GM12878 (cell line): ENCODE measurements around the gene DDX31. TPM values are rescaled to one million over a fixed set of nuclear protein-coding genes. Genes with fewer than 3 reads are reported as not detected.

ENCODE experiments used
- ATAC-seq: fragments of 200-7000 bp; cut with Tn5 transposase; 3 replicates; pipeline ENCODE4 v1.9.1; 2020; ENCODE audit warnings: mild to moderate bottlenecking, moderate library complexity
- BruUV-seq: library from RNA; stranded (reverse); fragments of 400-500 nt; replicated peaks from 2 replicates; lab custom pipeline; 2021; lab: Mats Ljungman, UMichigan
- CTCF ChIA-PET: fragments of 300-600 bp; sonication (Branson Sonifier 250); formaldehyde crosslinking; extraction: SDS; loops from one replicate; lab custom pipeline; 2021; ENCODE audit warnings: inconsistent platforms; lab: Yijun Ruan, JAX
- POLR2A ChIA-PET: fragments of 350-600 bp; formaldehyde crosslinking; extraction: SDS; loops from one replicate; lab custom pipeline; 2021; ENCODE audit warnings: inconsistent platforms; lab: Charles Lee
- RAD21 ChIA-PET: fragments of 300-600 bp; sonication (Branson Sonifier 250); formaldehyde crosslinking; loops from one replicate; lab custom pipeline; 2023; ENCODE audit warnings: antibody characterized with exemption; ENCODE audit not compliant: unreplicated experiment; lab: Charles Lee
- SMC1A ChIA-PET: fragments of 300-600 bp; sonication (Branson Sonifier 250); formaldehyde crosslinking; loops from one replicate; lab custom pipeline; 2023; ENCODE audit not compliant: unreplicated experiment, uncharacterized antibody; lab: Charles Lee
- DNase-seq: peaks from one replicate; pipeline ENCODE4 v3.0.0-alpha.2; 2011; ENCODE audit warnings: low read depth, low spot score
- FAIRE-seq: peaks from 3 replicates; lab custom pipeline; 2011; peaks lifted over from hg19 to GRCh38; lab: Jason Lieb, UNC
- H2AFZ ChIP-seq: 2 replicates; pipeline ENCODE4 v1.6.0; 2011; ENCODE audit warnings: low read depth, low read length, control low read depth; ENCODE audit not compliant: control insufficient read depth
- H3K27ac ChIP-seq: 2 replicates; pipeline ENCODE4 v1.5.1; 2011; ENCODE audit warnings: control low read depth; ENCODE audit not compliant: control insufficient read depth, insufficient read depth
- H3K27me3 ChIP-seq, 2 experiments: replicated peaks in 1 of 2; 2 replicates each; pipeline versions ENCODE4 v1.6.0 to v1.6.1; 2011; ENCODE audit warnings: low read length in 1 of 2; ENCODE audit not compliant: control insufficient read depth in 2 of 2, insufficient read depth in 2 of 2
- H3K36me3 ChIP-seq, 2 experiments: 2 replicates each; pipeline ENCODE4 v1.5.1; 2011; ENCODE audit warnings: low read length in 1 of 2; ENCODE audit not compliant: control insufficient read depth in 2 of 2, insufficient read depth in 2 of 2
- H3K4me1 ChIP-seq: 2 replicates; pipeline ENCODE4 v1.6.1; 2011; ENCODE audit warnings: mild to moderate bottlenecking, low read length, moderate library complexity, mixed read lengths; ENCODE audit not compliant: control insufficient read depth, insufficient read depth
- H3K4me2 ChIP-seq: 2 replicates; pipeline ENCODE4 v1.6.0; 2011; ENCODE audit warnings: control low read depth; ENCODE audit not compliant: control insufficient read depth, insufficient read depth
- H3K4me3 ChIP-seq: fragments of 200-600 bp; sonication (generic); 2 replicates; pipeline ENCODE4 v1.5.1; 2016
- H3K79me2 ChIP-seq: 2 replicates; pipeline ENCODE4 v1.6.0; 2011; ENCODE audit warnings: low read length; ENCODE audit not compliant: control insufficient read depth, insufficient read depth
- H3K9ac ChIP-seq: 2 replicates; pipeline ENCODE4 v1.8.0; 2011; ENCODE audit warnings: low read length, control low read depth, mixed read lengths; ENCODE audit not compliant: control insufficient read depth, insufficient read depth
- H3K9me3 ChIP-seq: replicated peaks from 3 replicates; pipeline ENCODE4 v1.5.1; 2011; ENCODE audit warnings: mild to moderate bottlenecking, low read length; ENCODE audit not compliant: control insufficient read depth, insufficient read depth
- H4K20me1 ChIP-seq: 2 replicates; pipeline ENCODE4 v1.6.0; 2011; ENCODE audit not compliant: control insufficient read depth, insufficient read depth
- EGR1 ChIP-seq, 2 experiments: IDR thresholded peaks; 1 replicate in 1 of 2; 2 replicates in 1 of 2; pipeline ENCODE4 v1.6.1; 2011 to 2012; ENCODE audit warnings: low read depth in 2 of 2, low read length in 2 of 2, borderline replicate concordance in 1 of 2, mild to moderate bottlenecking in 1 of 2, moderate library complexity in 1 of 2
- FOS ChIP-seq: IDR thresholded peaks from 3 replicates; pipeline ENCODE4 v1.6.1; 2011; ENCODE audit warnings: borderline replicate concordance; ENCODE audit not compliant: insufficient read length; ENCODE audit errors: extremely low read depth
- FOXK2 ChIP-seq: fragments of 450-650 bp; IDR thresholded peaks from 2 replicates; pipeline ENCODE4 v1.6.1; 2017; ENCODE audit warnings: mild to moderate bottlenecking, moderate library complexity
- SMAD1 ChIP-seq: fragments of 450-650 bp; IDR thresholded peaks from 2 replicates; pipeline ENCODE4 v1.6.1; 2018; ENCODE audit warnings: mild to moderate bottlenecking, low read depth; ENCODE audit not compliant: partially characterized antibody
- SMARCA5 ChIP-seq: fragments of 450-650 bp; IDR thresholded peaks from 2 replicates; pipeline ENCODE4 v1.6.1; 2017; ENCODE audit warnings: mild to moderate bottlenecking
- ZSCAN29 ChIP-seq: fragments of 450-650 bp; IDR thresholded peaks from 2 replicates; pipeline ENCODE4 v1.6.1; 2017; ENCODE audit warnings: mild to moderate bottlenecking, moderate library complexity
- WGBS: methylation state at CpG from one replicate; pipeline ENCODE4 v1.1.6; 2016; ENCODE audit warnings: low lambda C conversion rate; ENCODE audit not compliant: insufficient replicate concordance, insufficient coverage; ENCODE audit errors: missing lambda C conversion rate; 5-methylcytosine and 5-hydroxymethylcytosine counted together
- in situ Hi-C: fragments of 300-500 bp; cut with MboI; formaldehyde crosslinking; loops from 9 replicates; pipeline ENCODE4 v1.14.3; 2018; ENCODE audit warnings: mixed read lengths
- intact Hi-C: fragments of 100-400 bp; cut with micrococcal nuclease; formaldehyde crosslinking; loops from one replicate; pipeline ENCODE4 v1.14.2; 2022; ENCODE audit not compliant: unreplicated experiment
- polyA plus RNA-seq, 11 experiments: library from polyadenylated mRNA; depleted of rRNA in 4 of 11; unstranded in 6 of 11; stranded (reverse) in 5 of 11; fragments of >200 nt; fragmentation: Nextera tagmentation in 4 of 11; fragmentation: Illumina TruSeq in 1 of 11; extraction: Ambion mirVana in 4 of 11; extraction: Trizol in 1 of 11; gene quantifications; 1 replicate in 1 of 11; 2 replicates in 10 of 11; pipeline versions ENCODE4 v1.2.1 to v1.2.3, GENCODE V29; 2011 to 2016; ENCODE audit warnings: inconsistent platforms in 2 of 11, missing spikeins in 2 of 11, low read depth in 1 of 11
- total RNA-seq, 4 experiments: library from RNA; depleted of rRNA in 3 of 4; stranded (reverse); fragments of >200 nt in 3 of 4; fragmentation: Illumina TruSeq in 1 of 4; extraction: Trizol in 1 of 4; gene quantifications; 2 replicates each; pipeline versions ENCODE4 v1.2.1 to v1.2.3, GENCODE V29; 2013 to 2021
- TF ChIP-seq, protein P1 (sequence below): fragments of 450-650 bp; formaldehyde crosslinking; IDR thresholded peaks from 2 replicates; pipeline ENCODE4 v1.4.0; 2020; ENCODE audit warnings: mild to moderate bottlenecking, moderate library complexity
- TF ChIP-seq, protein P2 (sequence below): IDR thresholded peaks from 2 replicates; pipeline ENCODE4 v1.6.1; 2011; ENCODE audit warnings: low read depth, low read length, improper control_type of control experiment, borderline replicate concordance
- TF ChIP-seq, protein P3 (sequence below): fragments of 450-650 bp; formaldehyde crosslinking; IDR thresholded peaks from 2 replicates; pipeline ENCODE4 v1.5.0; 2022; ENCODE audit warnings: mild to moderate bottlenecking, missing genetic modification characterization

The DDX31 gene
- total and polyA plus RNA-seq, 10 of the 15 experiments (the other 5 are each of a cell fraction or from before 2014, with no cell fraction given), result 12.1 to 30.8 (median 20.8) TPM

DNA sequence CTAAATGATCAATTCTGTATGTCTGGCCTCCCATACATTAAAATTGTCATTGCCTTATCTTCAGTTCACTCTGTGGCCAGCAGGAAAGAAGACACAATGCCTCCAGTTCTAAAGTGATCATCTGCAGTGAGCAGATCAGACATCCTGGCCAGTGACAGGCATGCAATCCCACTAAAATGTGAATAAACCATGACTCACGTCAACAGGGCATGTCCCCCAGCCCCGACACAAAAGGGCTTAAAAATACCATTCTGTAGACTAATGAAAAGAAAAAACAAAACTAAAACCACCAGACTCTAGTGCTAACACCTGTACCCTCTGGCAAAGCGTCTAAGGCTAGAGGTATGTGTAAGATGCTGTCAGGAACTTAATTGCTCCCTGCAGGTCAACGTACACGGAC lies 38.5 kb downstream of the DDX31 start (continued):
- TF ChIP-seq, protein P1, sequence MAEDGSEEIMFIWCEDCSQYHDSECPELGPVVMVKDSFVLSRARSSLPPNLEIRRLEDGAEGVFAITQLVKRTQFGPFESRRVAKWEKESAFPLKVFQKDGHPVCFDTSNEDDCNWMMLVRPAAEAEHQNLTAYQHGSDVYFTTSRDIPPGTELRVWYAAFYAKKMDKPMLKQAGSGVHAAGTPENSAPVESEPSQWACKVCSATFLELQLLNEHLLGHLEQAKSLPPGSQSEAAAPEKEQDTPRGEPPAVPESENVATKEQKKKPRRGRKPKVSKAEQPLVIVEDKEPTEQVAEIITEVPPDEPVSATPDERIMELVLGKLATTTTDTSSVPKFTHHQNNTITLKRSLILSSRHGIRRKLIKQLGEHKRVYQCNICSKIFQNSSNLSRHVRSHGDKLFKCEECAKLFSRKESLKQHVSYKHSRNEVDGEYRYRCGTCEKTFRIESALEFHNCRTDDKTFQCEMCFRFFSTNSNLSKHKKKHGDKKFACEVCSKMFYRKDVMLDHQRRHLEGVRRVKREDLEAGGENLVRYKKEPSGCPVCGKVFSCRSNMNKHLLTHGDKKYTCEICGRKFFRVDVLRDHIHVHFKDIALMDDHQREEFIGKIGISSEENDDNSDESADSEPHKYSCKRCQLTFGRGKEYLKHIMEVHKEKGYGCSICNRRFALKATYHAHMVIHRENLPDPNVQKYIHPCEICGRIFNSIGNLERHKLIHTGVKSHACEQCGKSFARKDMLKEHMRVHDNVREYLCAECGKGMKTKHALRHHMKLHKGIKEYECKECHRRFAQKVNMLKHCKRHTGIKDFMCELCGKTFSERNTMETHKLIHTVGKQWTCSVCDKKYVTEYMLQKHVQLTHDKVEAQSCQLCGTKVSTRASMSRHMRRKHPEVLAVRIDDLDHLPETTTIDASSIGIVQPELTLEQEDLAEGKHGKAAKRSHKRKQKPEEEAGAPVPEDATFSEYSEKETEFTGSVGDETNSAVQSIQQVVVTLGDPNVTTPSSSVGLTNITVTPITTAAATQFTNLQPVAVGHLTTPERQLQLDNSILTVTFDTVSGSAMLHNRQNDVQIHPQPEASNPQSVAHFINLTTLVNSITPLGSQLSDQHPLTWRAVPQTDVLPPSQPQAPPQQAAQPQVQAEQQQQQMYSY (CRISPR knock-in tag), result no peak
- TF ChIP-seq FOXK2 (no peak), SMAD1 (no peak)

- TF ChIP-seq FOS, result no peak
- TF ChIP-seq, protein P2, sequence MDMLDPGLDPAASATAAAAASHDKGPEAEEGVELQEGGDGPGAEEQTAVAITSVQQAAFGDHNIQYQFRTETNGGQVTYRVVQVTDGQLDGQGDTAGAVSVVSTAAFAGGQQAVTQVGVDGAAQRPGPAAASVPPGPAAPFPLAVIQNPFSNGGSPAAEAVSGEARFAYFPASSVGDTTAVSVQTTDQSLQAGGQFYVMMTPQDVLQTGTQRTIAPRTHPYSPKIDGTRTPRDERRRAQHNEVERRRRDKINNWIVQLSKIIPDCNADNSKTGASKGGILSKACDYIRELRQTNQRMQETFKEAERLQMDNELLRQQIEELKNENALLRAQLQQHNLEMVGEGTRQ, result no peak
- no peak for TF ChIP-seq SMARCA5
- no peak for TF ChIP-seq ZSCAN29
- TF ChIP-seq EGR1 (IDR thresholded peaks at IDR 0.05; ENCODE audit: borderline replicate concordance in 1 of 2, low read depth in 2 of 2, low read length in 2 of 2), result no peak
- TF ChIP-seq, protein P3, sequence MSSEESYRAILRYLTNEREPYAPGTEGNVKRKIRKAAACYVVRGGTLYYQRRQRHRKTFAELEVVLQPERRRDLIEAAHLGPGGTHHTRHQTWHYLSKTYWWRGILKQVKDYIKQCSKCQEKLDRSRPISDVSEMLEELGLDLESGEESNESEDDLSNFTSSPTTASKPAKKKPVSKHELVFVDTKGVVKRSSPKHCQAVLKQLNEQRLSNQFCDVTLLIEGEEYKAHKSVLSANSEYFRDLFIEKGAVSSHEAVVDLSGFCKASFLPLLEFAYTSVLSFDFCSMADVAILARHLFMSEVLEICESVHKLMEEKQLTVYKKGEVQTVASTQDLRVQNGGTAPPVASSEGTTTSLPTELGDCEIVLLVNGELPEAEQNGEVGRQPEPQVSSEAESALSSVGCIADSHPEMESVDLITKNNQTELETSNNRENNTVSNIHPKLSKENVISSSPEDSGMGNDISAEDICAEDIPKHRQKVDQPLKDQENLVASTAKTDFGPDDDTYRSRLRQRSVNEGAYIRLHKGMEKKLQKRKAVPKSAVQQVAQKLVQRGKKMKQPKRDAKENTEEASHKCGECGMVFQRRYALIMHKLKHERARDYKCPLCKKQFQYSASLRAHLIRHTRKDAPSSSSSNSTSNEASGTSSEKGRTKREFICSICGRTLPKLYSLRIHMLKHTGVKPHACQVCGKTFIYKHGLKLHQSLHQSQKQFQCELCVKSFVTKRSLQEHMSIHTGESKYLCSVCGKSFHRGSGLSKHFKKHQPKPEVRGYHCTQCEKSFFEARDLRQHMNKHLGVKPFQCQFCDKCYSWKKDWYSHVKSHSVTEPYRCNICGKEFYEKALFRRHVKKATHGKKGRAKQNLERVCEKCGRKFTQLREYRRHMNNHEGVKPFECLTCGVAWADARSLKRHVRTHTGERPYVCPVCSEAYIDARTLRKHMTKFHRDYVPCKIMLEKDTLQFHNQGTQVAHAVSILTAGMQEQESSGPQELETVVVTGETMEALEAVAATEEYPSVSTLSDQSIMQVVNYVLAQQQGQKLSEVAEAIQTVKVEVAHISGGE (CRISPR knock-in tag), result no peak
- no peak overlapping the region for H3K4me3 ChIP-seq
- no peak overlapping the region for H3K27ac ChIP-seq
- ChIA-PET POLR2A (no interaction called here), CTCF (no interaction called here), RAD21 (no interaction called here), SMC1A (no interaction called here)
- H3K79me2 ChIP-seq, result no peaks in the 10 kb centered on the region
- BruUV-seq, result no TSS peak
- DNase-seq (no peak), FAIRE-seq (no peak), ATAC-seq (no peak)
- no peaks in the 10 kb centered on the region for H3K4me1 ChIP-seq
- intact Hi-C loops (no loop called here), in situ Hi-C loops (no loop called here)
- H3K9me3 ChIP-seq, result no peaks in the 10 kb centered on the region
- H3K9ac ChIP-seq, result no peak overlapping the region
- no peaks in the 10 kb centered on the region for H4K20me1 ChIP-seq
- peaks cover 12 to 26% of the 10 kb centered on the region in 2 experiments; a peak in 3 of 4 replicates for H3K36me3 ChIP-seq
- H3K27me3 ChIP-seq, result no peaks in the 10 kb centered on the region
- 94% methylated on average over 3 of the region's 3 CpGs for WGBS
- H3K4me2 ChIP-seq, result no peak overlapping the region
- H2AFZ ChIP-seq, result no peak overlapping the region
These were observed 39.0 kb downstream of the DDX31 start for GRCh38 chr9:132630811-132631210.
